Measurements from ENCODE around the gene SLC22A5.
"Not testable (repeated sequence)": the region's sequence is repeated elsewhere in the genome, so short reads cannot be mapped to it uniquely, and the experiment has no call there.

SLC22A5 gene

GRCh38 chr5:132414634-132415378, 45.3 kb downstream of the SLC22A5 start:
- no peak for TF ChIP-seq CTCF (IDR thresholded peaks at IDR 0.05; ENCODE audit: extremely low read depth, insufficient read depth, missing control alignments)
- in situ Hi-C loops (cut with MboI; ENCODE audit: low pct_unique_long_range_greater_than_20kb, low sequenced_read_pairs, unreplicated experiment) = no loop called here
- DNase-seq (ENCODE audit: low spot score) = no peak

GRCh38 chr5:132415516-132415915, 46.0 kb downstream of the SLC22A5 start:
- in situ Hi-C loops (cut with MboI; ENCODE audit: low pct_unique_long_range_greater_than_20kb, low sequenced_read_pairs, unreplicated experiment); DNase-seq (ENCODE audit: low spot score): not testable (repeated sequence)

- no peak for TF ChIP-seq CTCF (IDR thresholded peaks at IDR 0.05; ENCODE audit: extremely low read depth, insufficient read depth, missing control alignments)
- DNase-seq (ENCODE audit: low spot score) = no peak
- in situ Hi-C loops (cut with MboI; ENCODE audit: low pct_unique_long_range_greater_than_20kb, low sequenced_read_pairs, unreplicated experiment) = no loop called here
Observed at GRCh38 chr5:132416306-132417009, 46.9 kb downstream of the SLC22A5 start.

GRCh38 chr5:132417010-132417439, 47.5 kb downstream of the SLC22A5 start:
- in situ Hi-C loops (cut with MboI; ENCODE audit: low pct_unique_long_range_greater_than_20kb, low sequenced_read_pairs, unreplicated experiment) = no loop called here
- TF ChIP-seq CTCF (IDR thresholded peaks at IDR 0.05; ENCODE audit: extremely low read depth, insufficient read depth, missing control alignments) = no peak
- DNase-seq (ENCODE audit: low spot score) = no peak

- DNase-seq (ENCODE audit: low spot score) = no peak
- in situ Hi-C loops (cut with MboI; ENCODE audit: low pct_unique_long_range_greater_than_20kb, low sequenced_read_pairs, unreplicated experiment) = no loop called here
- no peak for TF ChIP-seq CTCF (IDR thresholded peaks at IDR 0.05; ENCODE audit: extremely low read depth, insufficient read depth, missing control alignments)
Observed at GRCh38 chr5:132417461-132417860, 48.0 kb downstream of the SLC22A5 start.

GRCh38 chr5:132417889-132418485, 48.5 kb downstream of the SLC22A5 start:
- DNase-seq (ENCODE audit: low spot score) = no peak
- in situ Hi-C loops (cut with MboI; ENCODE audit: low pct_unique_long_range_greater_than_20kb, low sequenced_read_pairs, unreplicated experiment) = no loop called here
- no peak for TF ChIP-seq CTCF (IDR thresholded peaks at IDR 0.05; ENCODE audit: extremely low read depth, insufficient read depth, missing control alignments)

- in situ Hi-C loops (cut with MboI; ENCODE audit: low pct_unique_long_range_greater_than_20kb, low sequenced_read_pairs, unreplicated experiment) = no loop called here
- DNase-seq (ENCODE audit: low spot score) = no peak
- no peak for TF ChIP-seq CTCF (IDR thresholded peaks at IDR 0.05; ENCODE audit: extremely low read depth, insufficient read depth, missing control alignments)
Observed at GRCh38 chr5:132418881-132419280, 49.4 kb downstream of the SLC22A5 start.
